GM19455 (cell line): Measurements from ENCODE around the gene IFI27L1.

Source experiments
- ATAC-seq: cut with Tn5 transposase; IDR thresholded peaks from one replicate; pipeline ENCODE4 v1.9.1; 2021; ENCODE audit not compliant: unreplicated experiment

The IFI27L1 gene

GRCh38 chr14:94129758-94130414 is 48.8 kb downstream of the IFI27L1 start:
- no peak for ATAC-seq

- ATAC-seq = no peak
Measured at GRCh38 chr14:94132285-94132887, 51.3 kb downstream of the IFI27L1 start.

GRCh38 chr14:94135476-94135875 is 54.4 kb downstream of the IFI27L1 start:
- ATAC-seq = no peak

- peak; percentile 90 for ATAC-seq
Measured at GRCh38 chr14:94136575-94137331, 55.6 kb downstream of the IFI27L1 start.

GRCh38 chr14:94138251-94138650 is 57.1 kb downstream of the IFI27L1 start:
- no peak for ATAC-seq

GRCh38 chr14:94139006-94139405 is 57.9 kb downstream of the IFI27L1 start:
- ATAC-seq = no peak

GRCh38 chr14:94139421-94139820 is 58.3 kb downstream of the IFI27L1 start:
- no peak for ATAC-seq

GRCh38 chr14:94142247-94142646 is 61.1 kb downstream of the IFI27L1 start:
- ATAC-seq = no peak

- no peak for ATAC-seq
Measured at GRCh38 chr14:94142836-94143235, 61.7 kb downstream of the IFI27L1 start.

- no peak for ATAC-seq
Measured at GRCh38 chr14:94143239-94143638, 62.1 kb downstream of the IFI27L1 start.

GRCh38 chr14:94143711-94144110 is 62.6 kb downstream of the IFI27L1 start:
- ATAC-seq = no peak

- ATAC-seq = no peak
Measured at GRCh38 chr14:94144765-94145164, 63.7 kb downstream of the IFI27L1 start.

GRCh38 chr14:94145902-94146527 is 64.9 kb downstream of the IFI27L1 start:
- ATAC-seq = no peak
